ENCODE data around the gene TRMT1.

The TRMT1 gene

GRCh38 chr19:13099073-13099999 lies 17.2 kb downstream of the TRMT1 start:
- DNase-seq (ENCODE audit: low spot score): no peak
- peak overlapping the region; percentile 75 for H3K4me3 ChIP-seq
- no peak for TF ChIP-seq CTCF (IDR thresholded peaks at IDR 0.05)
- peak overlapping the region; percentile 79 to 95 for H3K27ac ChIP-seq

- DNase-seq (ENCODE audit: low spot score): no peak
- Histone ChIP-seq H3K27ac (peak overlapping the region; percentile 79 to 95), H3K4me3 (peak overlapping the region; percentile 75)
- TF ChIP-seq CTCF (IDR thresholded peaks at IDR 0.05): no peak
Observed at GRCh38 chr19:13098277-13099072, 18.1 kb downstream of the TRMT1 start.

- TF ChIP-seq CTCF (IDR thresholded peaks at IDR 0.05): no peak
- Histone ChIP-seq H3K4me3 (peak overlapping the region; percentile 75), H3K27ac (peak overlapping the region; percentile 79 to 95)
- no peak for DNase-seq (ENCODE audit: low spot score)
Observed at GRCh38 chr19:13097463-13098258, 18.9 kb downstream of the TRMT1 start.

GRCh38 chr19:13097033-13097462 lies 19.5 kb downstream of the TRMT1 start:
- TF ChIP-seq CTCF (IDR thresholded peaks at IDR 0.05): no peak
- Histone ChIP-seq H3K4me3 (peak overlapping the region; percentile 75), H3K27ac (peak overlapping the region; percentile 79 to 95)
- no peak for DNase-seq (ENCODE audit: low spot score)

- peak overlapping the region; percentile 29 to 92 for H3K27ac ChIP-seq
- TF ChIP-seq CTCF (IDR thresholded peaks at IDR 0.05): no peak
- no peak for DNase-seq (ENCODE audit: low spot score)
- H3K4me3 ChIP-seq: peak overlapping the region; percentile 45
Observed at GRCh38 chr19:13095934-13096927, 20.3 kb downstream of the TRMT1 start.

- Histone ChIP-seq H3K4me3 (peak overlapping the region; percentile 45), H3K27ac (peak overlapping the region; percentile 29 to 92)
- TF ChIP-seq CTCF (IDR thresholded peaks at IDR 0.05): no peak
- no peak for DNase-seq (ENCODE audit: low spot score)
Observed at GRCh38 chr19:13095393-13095784, 21.2 kb downstream of the TRMT1 start.
